NCI-H1105 treated with DMSO at 0.1 percent for 48 hours (cell line): Measurements from ENCODE around the gene C11orf58.

Experiments
- DNase-seq: peaks from one replicate; lab custom pipeline; 2025; lab: John Stamatoyannopoulos, UW

Gene C11orf58

DNA sequence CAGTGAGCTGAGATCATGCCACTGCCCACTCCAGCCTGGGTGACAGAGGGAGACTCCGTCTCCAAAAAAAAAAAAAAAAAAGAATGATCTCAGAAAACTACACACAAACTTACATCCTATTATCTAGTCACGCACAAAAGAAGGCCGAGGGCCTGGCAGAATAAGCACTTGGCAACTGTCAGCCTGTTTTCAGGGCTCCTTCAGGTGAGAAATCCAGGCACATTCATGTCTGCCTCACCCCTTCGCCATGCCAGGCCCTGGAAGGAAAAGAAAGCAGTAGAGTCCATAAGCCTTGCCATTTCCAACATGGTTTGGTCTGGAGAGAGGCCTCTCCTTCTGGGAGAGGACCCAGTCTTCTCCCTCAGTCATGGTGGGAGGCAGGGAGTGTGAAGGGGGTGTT, 30.9 kb downstream of the C11orf58 start:
- DNase-seq: no peak

DNA sequence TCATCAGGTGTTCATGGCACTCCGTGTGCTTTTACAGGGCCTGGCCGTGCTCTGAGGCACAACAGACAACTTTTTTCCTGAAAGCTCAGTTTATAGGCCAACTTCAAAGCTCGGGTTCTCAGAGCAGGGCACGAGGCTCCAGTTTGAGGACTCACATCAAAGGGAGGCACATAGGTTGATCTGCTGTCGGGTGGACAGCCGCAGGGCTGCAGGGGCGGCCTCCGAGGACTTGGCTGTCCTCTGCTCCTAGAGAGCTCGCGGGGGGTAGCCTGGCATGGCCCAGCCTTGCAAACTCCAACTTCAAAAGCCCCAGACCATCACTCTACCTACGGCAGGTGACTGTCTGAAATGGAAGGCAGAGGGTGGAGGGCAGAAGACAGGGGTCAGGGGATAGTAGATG, 31.6 kb downstream of the C11orf58 start:
- no peak for DNase-seq

DNA sequence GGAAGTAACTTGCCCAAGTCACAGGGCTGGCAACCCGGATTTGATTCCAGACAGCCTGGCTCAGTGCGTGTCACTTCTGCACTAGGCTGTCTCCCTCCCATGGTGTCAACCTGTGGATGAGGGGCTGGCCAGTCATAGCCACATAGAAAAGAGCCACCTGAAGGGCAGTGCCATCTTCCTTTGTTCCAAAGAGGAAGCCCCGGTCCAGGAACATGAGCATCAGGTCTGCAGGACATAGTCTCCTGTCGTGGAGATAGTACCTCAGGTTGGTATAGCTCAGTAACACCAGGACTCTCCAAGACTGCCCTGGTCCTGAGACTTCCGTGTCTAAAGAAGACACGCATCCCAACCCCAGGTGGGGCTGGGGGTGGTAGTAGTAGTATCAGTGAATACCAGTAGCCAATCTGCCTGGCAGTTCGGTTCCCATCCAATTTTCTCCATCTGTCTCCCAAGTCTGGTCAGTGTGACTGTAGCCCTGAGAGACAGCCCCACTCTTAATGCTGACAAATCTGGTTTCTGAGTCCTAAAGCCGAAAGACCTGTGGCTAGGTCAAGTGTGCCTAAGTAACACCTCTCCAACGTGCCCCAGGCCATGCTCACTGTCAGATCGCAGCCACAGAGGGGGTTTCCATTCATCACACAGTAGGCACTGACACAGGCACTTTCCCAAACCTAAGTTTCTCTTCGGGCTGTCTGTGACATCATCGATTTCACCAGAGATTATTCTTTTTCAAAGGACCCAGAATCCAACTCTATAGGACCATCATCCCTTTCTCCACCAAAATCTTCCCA, 33.1 kb downstream of the C11orf58 start:
- no peak for DNase-seq

DNA sequence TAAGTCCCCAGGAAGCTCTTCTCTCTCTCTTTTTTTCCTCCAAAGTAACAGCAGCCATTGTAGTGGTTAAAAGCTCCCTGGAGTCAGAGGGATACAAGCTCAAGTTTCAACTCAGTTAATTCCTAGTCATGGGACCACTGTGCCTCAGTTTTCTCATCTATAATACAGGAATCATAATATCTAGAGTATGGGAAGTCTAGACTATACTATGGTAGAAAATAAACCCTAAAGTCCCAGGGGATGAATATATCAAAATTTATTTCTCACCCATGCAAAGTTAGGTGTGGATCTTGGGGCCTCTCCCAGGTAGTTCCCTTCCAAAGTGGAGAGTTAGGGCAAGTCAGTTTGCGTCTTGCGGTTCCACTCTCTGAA, 33.7 kb downstream of the C11orf58 start:
- no peak for DNase-seq

DNA sequence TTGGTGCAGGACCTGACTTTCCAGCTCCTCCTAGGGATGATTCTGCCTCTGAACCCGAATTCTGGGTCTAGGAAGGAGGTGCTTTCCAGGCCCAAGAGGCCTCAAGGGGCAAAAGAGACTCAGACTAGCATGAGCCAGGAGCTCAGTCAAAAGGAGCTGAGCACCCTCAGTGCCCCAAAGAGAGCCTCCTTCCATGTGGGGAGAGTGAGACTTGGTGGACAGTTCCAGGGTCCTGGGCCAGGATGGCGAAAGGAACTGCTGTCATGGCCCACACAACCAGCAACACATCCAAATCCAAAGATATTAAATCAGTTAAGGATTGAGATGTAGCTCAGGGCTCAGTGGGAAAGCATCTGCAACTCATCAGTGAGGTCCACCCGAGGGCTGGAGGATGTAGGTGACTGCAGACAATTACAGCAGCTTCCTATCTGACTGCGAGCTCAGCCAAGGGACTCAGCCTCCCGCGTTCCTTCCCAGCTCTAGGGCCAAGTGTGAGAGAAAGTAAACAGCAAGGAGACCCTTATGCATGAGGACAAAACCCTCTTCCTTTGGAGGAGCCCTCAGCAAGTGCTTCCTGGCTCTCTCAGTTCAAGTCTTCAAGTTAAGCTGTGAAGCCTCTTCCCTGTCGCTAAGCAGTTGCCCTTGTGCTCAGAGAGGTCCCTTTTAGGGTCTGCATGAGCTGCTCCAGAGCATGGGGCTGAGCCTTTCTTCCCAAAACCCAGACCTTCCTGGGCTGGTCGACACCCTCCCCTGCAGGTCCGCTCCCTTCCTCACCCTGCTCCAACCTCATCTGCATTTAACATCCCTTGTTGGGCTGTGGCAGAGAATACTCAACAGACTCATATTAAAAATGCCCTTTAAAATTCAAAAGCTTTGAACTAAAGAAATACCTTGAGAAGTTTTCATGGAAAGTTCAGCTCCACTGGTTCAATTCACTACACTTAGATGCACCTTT, 35.8 kb downstream of the C11orf58 start:
- no peak for DNase-seq

DNA sequence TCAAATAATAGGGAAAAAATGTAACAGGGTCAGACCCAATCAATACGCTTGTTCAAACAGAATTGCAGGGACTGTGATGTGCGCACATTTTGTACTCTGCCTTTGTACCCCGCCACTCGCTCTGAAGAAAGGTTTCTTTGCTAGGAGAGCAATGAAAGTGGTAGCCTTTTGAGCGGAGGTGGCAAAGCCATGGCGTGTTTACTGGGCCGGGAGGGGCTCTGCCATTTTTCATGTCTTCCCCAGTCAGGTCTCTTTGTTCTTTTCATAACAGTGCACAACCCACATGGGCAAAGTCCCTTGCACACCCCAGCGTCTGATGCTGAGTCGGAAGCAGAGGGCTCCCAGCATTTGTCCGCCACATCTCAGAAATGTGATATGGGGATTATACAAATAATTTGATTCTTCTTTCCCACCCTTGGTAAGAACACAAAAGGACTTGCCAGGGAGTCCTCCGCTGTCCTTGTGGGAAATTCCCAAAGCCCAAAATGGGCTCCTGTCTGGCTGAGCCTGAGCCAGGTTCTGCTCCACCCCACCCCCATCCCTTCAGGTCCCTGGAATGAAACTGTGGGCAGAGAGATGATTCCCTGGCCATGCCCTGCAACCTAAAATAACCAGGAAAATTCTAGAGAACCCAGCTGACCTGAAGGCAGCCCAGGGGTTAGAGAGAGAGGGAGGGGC, 36.6 kb downstream of the C11orf58 start:
- no peak for DNase-seq

DNA sequence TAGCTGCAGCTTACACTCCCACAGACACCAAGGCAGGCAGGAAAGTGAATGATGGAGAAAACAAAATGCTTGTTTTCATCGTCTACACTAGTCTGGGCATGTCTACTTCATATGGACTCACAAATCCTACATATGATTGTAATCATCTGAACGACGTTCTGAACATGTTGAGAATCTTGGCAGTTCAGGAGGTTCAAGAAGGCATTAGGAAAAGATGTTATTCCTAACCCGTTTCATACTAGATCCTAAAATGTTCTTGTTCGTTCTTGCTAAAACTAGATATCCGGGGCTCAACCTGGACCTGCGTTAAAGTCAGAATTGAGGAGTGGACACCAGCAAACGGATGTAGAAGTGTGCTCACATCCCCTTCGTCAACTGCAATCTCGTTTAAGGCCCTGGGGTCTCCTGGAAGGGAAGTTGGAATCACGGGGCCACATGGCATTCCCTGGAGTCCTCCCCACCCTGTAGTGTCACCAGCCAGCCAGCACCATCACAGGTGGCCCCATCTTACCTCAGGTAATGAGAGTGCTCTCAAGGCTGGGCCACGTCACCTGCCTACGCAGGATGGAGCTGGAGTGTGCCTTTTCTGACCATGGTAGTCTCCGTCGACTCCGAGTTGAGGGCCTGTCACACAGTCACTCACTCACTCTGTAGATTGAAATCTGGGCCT, 37.3 kb downstream of the C11orf58 start:
- no peak for DNase-seq

DNA sequence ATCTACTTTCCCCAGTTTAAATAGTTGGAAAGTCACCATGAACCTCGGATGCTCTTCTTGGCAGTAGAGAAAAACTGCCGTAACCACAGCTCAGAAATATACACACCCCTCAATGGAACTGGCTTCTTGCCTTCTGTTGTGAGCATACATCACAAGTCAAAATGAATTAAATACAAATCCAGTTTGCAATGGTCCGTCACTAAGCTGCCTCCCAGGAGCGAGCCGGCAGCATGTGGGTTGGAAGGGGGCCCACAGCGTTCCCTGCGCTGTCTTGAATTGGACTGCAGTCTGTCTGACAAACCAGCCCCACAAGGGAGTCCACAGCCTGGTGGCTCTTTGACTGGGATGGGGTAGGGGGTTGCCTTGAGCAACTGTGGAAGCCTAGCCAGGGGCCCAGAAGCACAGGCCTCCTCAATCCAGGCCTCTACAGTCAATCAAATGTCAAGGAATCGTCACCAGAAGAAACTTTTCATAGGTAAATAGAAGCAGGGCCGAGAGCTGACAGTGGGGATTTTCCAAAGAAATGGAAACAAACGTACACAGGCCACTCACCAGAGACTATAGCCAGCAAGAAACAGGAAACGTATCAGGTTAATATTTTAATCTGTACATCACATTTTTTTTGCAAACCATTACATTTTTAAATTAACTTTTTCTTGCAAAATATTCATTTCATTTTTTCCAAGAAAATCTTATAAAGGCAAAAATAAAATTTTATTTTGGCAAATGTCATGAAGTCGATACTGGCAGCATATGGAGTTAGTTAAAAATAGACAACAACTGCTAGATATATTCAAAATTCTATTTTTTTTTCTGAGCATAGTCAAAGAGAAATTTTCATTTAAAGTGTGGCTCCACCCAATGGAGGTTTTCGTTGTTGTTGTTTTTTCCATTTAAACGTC, 38.5 kb downstream of the C11orf58 start:
- DNase-seq: no peak

DNA sequence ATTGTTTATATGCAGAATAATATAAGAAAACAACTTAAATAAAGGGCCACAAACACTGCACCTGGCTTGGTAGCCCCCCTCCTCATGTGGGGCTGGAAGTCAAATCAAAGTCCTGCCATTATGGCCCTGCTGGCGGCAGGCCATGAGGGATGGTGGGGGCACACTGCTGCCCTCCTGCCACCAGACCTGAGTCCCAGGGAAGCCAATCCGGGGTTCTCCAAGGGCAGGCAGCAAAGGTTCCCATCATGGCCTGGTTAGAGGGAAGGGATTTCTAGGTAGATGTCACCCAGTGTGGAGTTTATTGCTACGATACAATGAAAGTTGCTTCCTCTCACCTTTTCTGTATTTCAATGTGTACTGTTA, 39.1 kb downstream of the C11orf58 start:
- no peak for DNase-seq

DNA sequence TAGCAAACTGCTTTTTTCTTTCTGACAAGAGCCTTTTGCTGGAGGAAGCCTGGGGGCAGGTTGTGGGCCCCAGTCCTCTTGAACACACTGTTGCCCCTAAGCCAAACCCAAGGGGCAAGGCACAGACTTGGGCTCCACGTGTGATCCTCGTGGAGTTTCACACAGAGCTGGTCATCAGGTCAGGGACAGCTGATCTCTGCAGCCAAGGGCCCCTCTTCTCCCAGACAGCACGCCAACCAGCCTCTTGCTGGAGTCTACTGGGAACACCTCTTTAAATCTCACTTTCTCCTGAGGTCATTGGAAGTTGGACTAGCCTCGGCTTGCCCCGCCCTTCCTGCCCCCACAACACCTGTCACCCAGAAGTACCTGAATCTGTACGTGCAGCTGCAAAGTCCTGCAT, 39.8 kb downstream of the C11orf58 start:
- peak; percentile 30 for DNase-seq

DNA sequence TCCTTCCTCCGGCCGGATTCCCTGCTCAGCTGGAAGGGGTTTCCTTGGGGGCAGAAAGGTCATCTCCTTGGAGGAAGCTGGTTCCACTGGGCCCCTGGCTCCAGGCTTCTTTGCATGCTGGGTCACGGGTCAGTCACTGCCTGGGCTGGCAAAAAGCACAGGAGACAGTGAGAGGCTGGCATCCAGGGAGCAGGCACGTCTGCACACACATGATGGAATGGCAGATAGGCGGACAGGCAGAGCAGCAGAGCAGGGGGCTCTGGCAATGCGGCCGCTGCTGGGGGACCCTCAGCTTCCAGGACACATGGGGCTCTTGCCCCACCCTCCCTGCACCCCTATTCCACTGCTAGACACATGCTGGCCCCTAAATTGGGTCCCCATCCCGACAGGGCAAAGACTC, 40.4 kb downstream of the C11orf58 start:
- DNase-seq: no peak

DNA sequence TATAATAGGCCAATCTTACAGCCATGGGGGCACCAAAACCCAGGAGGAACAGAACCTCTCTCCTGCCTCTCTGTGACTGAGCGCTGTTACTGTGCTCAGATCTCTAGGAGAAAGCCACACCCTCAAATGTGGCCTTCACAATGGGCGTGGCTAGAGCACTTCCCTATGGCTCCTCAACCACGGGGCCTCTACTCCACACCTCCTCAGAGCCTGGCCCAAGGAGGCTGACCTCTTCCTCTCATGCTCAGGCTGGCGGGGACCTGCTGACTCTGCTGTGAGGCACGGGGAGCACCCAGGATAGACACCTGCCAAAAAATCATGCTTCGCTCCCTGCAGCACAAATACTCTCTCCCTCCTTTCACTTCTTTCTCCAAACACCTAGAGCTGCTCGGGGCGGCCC, 41.0 kb downstream of the C11orf58 start:
- no peak for DNase-seq

DNA sequence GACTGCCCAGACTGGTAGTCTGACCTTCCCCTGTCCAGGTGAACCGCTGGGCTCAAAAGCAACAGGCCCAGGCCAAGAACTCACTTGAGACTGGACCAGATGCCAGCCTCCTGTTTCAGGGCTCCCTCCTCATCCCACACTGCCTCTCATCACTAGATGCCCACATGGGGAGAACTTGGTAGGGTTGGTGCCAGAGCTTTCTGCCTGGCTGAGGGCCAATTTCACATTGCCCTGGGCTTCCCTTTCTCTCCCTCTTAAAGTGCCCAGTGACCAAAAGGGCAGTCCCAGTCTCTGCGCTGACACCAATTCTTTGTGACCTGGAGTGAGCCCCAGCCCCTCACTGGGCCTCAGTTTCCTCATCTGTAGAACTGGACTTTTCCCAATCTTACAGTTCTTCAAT, 41.7 kb downstream of the C11orf58 start:
- DNase-seq: no peak

DNA sequence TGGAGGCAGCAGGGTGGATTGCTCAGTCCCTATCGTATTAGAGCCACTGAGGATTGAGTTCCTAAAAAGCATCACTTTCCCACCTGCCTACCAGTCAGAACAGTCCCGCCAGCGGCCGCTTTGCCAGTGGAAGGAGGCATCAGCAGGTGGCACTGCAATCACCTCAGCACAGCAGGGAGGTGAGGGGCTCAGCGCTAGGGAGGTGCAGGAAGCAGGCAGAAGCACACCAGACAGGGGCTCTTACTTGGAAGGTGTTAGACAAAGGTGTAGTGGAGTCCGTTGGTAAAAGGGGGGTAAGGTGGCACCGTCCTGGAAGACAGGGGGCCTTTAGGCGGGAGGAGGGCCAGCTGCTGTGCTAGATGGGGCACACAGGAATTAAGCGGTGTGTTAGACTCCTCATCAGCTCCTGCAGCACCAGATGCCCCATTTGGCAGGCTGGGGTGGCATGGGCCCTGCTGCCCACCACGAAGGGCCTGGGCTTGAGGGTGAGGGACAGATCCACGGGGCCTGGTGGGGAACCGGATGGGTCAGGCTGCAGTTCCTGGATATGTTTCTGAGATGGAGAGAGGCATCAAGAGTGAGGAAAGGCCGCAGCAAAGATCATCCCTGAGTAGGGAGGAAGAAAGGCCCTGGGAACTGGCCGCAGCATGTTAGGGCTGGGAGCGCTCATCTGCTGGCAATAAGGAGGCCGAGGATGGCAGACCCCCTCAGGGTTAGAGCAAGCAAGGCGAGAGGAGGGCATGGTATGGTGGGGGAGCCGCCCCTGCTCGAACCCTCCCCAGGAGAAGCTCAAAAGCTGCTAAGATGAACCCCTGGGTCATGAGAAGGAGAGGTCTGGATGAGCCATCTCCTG, 42.5 kb downstream of the C11orf58 start:
- no peak for DNase-seq

DNA sequence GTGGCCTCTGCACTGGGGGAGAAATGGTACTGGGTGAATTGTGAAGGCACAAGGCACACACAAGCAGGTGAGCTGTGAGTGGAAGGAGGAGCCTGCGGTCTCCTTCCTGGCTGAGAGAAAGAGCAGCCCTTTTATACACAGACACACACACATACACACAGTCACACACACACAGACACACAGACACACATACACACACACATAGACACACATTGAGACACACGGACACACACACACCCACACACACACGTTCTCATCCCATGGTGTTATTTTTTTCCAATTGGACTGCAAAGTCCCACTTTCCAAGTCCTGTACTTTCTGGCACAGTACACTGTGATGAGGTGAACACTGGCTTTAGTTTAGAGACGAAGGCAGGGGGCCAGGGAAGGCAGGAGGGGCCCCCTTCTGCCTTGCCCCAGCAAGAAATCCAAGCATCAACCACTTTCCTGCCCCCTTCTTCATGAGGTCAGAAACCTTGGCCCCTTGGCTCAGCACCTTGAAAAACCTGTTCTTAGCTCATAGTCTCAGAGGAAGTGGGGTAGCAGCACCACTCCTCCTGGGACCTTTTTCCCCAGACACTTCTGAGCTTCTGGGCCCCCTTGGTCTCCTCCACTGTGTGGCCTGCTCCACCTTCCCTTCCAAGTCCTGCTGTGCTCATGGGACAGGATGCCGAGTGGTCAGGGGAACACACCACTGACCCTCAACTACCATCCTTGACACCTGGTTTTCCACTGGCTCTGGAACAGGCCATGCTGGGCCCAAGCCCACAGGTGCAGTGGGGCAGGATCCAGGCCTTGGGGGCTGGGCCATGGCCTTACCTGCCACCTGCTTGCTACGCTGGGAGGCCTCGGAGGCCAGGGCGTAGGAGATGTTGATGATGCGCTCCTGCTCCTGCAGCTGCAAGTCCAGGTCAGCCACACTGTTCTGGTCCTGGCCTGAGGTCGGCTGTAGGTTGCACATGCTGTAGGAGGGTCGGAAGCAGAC, 43.8 kb downstream of the C11orf58 start:
- DNase-seq: no peak

DNA sequence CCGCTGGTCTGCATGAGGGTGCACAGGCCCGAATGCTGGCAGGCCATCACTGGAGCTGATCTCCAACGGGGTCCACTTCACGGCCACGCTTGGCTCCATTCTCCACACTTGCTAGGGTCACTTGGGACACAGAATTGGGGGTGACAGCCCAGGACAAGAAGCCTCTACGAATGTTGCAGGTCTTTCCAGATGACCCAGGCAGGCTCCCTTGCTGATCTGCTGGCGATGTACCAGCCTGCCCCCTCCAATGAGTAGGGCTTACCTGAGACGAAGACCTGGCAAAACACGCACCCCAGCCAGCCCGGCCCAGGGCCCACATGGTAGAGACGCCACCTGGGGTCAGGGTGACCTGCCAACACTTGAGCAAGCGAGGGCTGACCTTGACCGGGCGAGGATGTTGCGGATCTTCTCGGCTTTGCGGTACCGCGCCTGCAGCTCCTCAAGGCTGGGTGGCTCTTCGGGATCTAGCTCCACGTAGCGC, 44.9 kb downstream of the C11orf58 start:
- DNase-seq: no peak

DNA sequence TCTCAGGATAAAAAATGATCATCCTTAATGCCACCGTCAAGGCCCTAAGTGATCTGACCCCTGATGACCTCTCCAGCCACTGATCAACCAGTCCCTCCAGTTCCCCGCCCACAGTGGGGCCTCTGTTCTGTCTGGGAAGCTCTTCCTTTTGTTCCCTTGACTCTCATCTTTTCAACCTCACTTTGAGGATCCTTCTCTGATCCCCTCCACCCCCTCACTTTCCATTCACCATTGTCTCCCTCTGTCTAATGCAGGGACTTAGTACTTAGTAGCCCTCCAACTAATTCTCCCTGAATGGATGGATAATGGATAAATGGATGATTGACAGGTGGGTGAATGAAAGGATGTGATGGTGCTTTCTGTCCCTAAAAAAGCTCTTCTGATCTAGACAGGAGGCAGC, 45.6 kb downstream of the C11orf58 start:
- DNase-seq: no peak

DNA sequence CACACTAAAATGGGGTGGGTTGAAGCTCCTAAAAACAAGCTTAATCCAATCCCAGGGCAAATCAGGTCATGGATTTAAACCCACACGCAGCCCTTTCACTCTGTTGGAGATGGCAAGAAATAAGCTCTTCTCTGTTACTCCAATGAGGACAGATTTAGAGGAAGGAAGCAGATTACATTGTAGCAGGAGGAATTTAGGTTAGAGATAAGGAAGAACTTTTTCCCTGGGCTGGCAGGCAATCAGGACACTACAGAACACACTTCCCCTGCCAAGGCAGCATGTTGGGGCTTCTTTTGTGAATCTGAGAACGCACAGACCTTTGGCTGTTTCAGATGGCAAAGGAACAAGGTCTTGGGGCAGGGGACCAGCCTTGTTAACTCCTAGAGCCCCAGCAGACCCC, 46.2 kb downstream of the C11orf58 start:
- DNase-seq: no peak
